Right lung (tissue), 10 donors: ENCODE data around the gene IFFO2. TPM values are rescaled to one million over a fixed set of nuclear protein-coding genes. Genes with fewer than 3 reads are reported as not detected.

ENCODE experiments used
- DNase-seq, 2 donors: peaks; one replicate each; pipeline ENCODE4 v3.0.0-alpha.2; 2013
- long read RNA-seq, 8 donors: transcript quantifications; one replicate each; lab custom pipeline, GENCODE V29; 2026
- polyA plus RNA-seq, 5 donors: library from polyadenylated mRNA; unstranded; fragments of 120-200 nt; gene quantifications; one replicate each; pipeline versions ENCODE4 v1.2.1 to v1.2.3, GENCODE V29; 2013; ENCODE audit warnings: inconsistent platforms in 1 of 5, low replicate concordance in 1 of 5; ENCODE audit not compliant: insufficient read length in 5 of 5, insufficient read depth in 1 of 5

IFFO2 gene
- 10 to 100 TPM; 13.2 to 25.7 (median 20.4) TPM for polyA plus RNA-seq
- long read RNA-seq, donor 1, full-length matches to known transcripts = 5 of 5 reads
- long read RNA-seq, donor 1, partial matches to known transcripts = 0 of 5 reads
- long read RNA-seq, donor 1, other reads (novel, unspliced or antisense) = 0 of 5 reads
- long read RNA-seq, donor 2, full-length matches to known transcripts = 1 of 1 reads
- long read RNA-seq, donor 2, partial matches to known transcripts = 0 of 1 reads
- long read RNA-seq, donor 2, other reads (novel, unspliced or antisense) = 0 of 1 reads
- long read RNA-seq, donor 3, partial matches to known transcripts = 13 of 13 reads
- long read RNA-seq, donor 3, other reads (novel, unspliced or antisense) = 0 of 13 reads
- long read RNA-seq, donor 4, full-length matches to known transcripts = 2 of 2 reads
- long read RNA-seq, donor 4, partial matches to known transcripts = 0 of 2 reads
- long read RNA-seq, donor 4, other reads (novel, unspliced or antisense) = 0 of 2 reads
- long read RNA-seq, donor 5, full-length matches to known transcripts = 2 of 2 reads
- long read RNA-seq, donor 5, partial matches to known transcripts = 0 of 2 reads
- long read RNA-seq, donor 5, other reads (novel, unspliced or antisense) = 0 of 2 reads
- long read RNA-seq, donor 6, full-length matches to known transcripts = 7 of 7 reads
- long read RNA-seq, donor 6, partial matches to known transcripts = 0 of 7 reads
- long read RNA-seq, donor 6, other reads (novel, unspliced or antisense) = 0 of 7 reads
- long read RNA-seq, donor 7, full-length matches to known transcripts = 1 of 1 reads
- long read RNA-seq, donor 7, partial matches to known transcripts = 0 of 1 reads
- long read RNA-seq, donor 7, other reads (novel, unspliced or antisense) = 0 of 1 reads
- long read RNA-seq, donor 8 = 0 reads

GRCh38 chr1:18956193-18957135 lies at the start of gene IFFO2:
Gene IFFO2 (minus strand): TSS chr1:18956676. CDS start chr1:18956332, 344 bp downstream.
- peak; percentile 96 for DNase-seq

GRCh38 chr1:19006000-19006399 lies 49.5 kb upstream of the IFFO2 start:
- no peak for DNase-seq

- no peak for DNase-seq
Observed at GRCh38 chr1:19003371-19004290, 47.2 kb upstream of the IFFO2 start.

DNA sequence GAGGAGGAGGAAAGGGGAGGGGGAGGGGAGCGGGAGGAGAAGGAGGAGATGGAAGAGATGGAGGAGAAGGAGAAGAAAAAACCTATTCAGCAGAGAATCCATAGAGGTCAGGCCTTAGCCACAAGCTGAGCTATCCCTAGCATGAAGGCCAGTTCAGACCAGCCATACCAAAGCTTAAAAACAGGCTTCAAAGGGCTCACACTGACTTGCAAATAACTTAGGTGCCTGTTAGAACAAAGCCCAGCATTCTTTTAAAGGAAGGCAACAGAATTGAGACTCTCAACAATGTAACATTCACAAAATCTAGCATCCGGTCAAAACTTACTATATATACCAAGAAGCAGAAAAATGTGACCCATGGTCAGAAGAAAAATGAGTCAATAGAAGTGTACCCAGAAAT lies 43.6 kb upstream of the IFFO2 start:
- no peak for DNase-seq

DNA sequence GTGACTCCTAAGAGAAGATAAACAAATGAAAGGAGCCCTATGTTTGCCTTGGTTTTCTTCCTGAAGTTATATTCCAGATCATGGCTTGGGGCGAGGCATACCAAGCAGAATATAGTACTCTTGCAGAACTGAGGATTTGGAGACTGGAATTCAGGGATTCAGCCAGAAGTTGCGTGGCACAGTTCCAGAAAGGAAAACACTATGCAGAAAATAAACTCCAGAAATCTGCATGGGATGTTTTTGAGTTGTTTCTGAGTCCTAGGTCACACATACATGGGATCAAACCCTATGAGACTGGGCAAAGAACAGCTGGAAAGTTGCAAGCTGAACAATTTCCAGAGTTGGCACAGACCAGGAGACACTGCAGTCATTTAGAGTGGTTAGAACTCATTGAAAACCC lies 42.9 kb upstream of the IFFO2 start:
- peak; percentile 56 to 61 for DNase-seq

- DNase-seq = no peak
Observed at GRCh38 chr1:18998016-18998724, 41.7 kb upstream of the IFFO2 start.

DNA sequence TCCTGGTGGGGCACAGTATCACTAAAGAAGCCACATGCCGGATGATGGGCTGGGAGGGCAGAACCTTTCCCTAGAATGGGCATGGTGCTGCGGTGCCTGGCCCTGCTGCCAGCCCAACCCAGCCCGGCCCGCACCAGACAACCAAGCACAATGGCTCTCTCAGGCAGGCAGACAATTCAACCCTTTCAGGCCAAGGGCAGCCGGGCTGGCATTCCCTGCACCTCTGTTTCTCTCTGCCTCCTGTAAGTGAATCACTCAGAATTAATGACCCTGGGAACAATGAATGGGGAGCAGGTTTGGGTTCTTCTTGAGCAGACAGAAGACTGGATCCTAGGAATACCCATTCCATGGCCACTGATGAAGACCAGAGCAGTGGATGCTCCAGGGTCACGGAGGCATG lies 41.0 kb upstream of the IFFO2 start:
- DNase-seq = no peak

DNA sequence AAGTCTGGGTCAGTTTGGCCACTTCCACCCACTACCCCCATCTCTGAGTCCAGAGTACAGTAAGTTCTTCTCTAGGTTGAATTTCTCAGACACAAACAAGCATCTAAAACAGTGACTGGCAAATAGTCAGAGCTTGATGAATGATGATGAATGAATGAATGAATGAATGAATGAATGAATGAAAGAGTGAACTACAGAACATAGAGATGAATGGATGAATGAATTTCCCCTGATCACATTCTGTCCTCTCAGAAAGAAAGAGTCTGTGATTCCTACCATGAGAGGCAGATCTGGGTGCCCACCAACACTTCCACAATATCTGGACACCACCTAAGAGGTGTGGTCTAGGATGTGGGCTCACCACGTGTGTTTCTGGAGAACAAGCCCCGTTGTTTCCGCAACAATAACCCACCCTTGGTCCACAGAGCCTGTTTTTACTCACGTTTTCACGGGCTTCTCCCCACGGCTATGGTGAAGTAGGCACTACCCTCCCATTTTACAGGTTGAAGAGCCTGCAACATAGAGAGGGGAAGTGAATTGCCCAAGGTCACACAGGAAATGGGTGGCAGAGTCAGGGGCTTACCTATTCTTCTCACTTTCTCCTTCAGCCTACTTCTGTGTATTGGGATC lies 40.2 kb upstream of the IFFO2 start:
- DNase-seq = no peak

DNA sequence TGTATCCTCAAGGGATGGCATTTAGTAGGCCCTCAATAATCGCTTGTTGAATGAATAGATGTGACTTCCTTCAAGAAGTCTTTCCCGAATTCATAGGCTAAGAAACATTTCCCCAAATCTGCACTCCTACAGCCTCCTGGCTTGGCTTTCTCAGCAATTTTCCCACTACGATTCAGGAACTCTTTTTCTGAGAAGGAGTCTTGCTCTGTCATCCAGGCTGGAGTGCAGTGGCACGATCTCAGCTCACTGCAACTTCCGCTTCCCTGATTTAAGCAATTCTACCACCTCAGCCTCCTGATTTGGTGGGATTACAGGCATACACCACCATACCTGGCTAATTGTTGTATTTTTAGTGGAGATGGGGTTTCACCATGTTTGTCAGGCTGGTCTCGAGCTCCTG lies 37.9 kb upstream of the IFFO2 start:
- no peak for DNase-seq

DNA sequence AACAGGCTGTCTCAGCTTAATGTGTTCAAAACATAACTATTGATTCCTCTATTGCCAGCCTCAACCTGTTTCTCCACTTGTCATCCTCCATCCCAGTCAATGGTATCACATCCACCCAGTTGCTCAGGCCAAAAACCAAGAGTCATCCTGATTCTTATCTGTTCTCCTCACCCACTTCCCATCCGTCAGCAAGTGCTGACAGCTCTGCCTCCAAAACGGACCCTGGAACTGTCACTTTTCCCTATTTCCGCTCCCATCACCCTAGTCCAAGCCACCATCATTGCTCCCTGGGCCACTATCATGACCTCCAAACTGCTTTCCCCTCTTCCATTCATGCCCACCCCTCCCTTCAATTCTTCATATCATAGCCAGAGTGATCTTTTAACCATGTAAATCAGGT lies 36.2 kb upstream of the IFFO2 start:
- DNase-seq = no peak

DNA sequence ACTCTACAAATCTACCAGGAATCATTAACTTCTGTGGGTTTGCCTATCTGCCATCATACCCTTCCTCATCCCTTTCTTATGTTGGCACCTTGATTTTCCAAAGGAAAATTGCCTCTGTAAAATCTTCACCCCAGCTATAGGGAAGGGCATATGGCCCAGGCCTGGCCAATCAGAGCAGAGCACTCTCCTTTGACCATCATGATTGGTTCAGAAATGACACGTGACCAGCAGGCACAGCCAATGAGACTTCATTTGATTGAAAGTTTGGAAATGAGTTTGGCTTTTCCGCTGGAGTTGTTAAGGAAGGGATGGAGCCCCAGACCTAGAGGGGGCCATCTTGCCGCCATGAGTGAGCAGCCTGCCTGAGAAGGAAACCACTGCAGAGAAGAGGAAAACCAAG lies 35.1 kb upstream of the IFFO2 start:
- no peak for DNase-seq

DNA sequence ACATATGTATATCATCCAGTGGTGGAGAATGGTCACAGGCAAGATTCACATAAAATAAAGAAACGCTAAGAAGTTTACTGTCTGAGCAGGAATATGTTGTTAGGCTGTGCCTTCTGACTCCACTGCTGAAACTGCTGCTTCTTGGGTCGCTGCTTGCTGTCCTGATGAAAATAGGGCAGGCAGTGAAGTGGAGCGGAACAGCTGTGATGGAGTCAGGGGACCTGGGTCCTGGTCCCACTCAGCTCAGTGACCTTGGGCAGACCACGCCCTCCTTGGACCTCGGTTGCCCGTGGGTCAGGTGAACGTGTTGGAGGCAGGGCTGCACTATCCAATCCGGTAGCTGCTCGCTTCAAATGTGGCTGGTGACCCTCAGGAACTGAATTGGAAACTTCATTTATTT lies 33.4 kb upstream of the IFFO2 start:
- DNase-seq = no peak

GRCh38 chr1:18989176-18989799 lies 32.8 kb upstream of the IFFO2 start:
- DNase-seq = no peak

- no peak for DNase-seq
Observed at GRCh38 chr1:18981242-18981641, 24.8 kb upstream of the IFFO2 start.

DNA sequence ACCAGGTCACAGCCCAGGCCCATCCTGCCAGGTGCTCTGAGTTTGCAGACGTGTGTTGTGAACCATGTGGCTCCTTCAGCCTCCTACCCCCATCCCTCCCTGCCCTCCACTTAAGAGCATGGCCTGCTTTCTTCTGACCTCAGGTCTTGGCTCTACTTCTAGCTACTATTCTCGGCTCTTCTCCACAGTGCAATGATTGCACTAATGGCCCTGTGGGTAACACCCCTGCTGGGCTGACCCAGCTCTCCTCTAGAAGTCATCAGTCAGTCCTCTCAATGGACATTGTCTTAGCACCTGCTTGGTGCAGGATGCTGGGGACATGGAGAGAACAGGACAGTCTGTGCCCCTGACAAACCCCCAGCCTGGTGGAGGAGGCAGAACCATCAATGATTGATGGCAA lies 22.2 kb upstream of the IFFO2 start:
- no peak for DNase-seq

GRCh38 chr1:18977428-18977827 lies 21.0 kb upstream of the IFFO2 start:
- DNase-seq = no peak

DNA sequence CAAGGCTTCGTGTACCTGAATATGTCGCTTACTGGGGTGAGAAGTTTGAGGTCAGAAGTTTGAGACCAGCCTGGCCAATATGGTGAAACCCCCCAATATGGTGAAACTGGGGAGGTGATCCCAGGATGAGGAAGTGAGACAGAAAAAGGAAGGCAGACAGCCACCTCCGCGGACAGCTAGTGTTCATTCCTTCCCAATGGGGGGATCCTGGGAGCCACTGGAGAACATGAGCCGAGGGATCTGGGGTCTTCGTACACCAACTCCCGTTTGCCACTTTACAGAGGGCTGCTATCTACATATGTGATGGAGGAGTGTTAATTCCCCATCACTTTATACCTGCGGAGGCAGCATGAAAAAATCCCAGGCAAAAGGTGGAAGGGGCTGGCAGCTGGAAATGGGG lies 19.6 kb upstream of the IFFO2 start:
- DNase-seq = no peak

DNA sequence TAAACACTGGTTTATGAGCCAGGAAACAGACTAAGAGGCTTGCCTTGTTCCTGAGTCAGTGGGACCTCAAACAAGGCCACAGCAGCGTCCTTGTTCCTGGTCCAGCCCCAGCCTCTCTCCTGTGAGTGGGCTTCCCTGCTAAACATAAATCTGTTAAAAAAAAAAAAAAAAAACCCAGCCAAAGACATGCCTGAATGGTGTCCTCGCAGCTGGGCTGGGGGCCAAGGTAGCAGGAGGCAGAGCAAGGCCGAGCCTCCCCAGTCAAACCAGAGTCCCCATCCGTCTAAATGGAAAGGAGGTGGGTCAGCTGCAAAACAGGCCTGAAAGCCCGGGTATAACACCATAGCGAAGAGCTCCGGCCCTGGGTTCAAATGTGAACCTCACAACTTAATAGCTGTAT lies 18.1 kb upstream of the IFFO2 start:
- no peak for DNase-seq

DNA sequence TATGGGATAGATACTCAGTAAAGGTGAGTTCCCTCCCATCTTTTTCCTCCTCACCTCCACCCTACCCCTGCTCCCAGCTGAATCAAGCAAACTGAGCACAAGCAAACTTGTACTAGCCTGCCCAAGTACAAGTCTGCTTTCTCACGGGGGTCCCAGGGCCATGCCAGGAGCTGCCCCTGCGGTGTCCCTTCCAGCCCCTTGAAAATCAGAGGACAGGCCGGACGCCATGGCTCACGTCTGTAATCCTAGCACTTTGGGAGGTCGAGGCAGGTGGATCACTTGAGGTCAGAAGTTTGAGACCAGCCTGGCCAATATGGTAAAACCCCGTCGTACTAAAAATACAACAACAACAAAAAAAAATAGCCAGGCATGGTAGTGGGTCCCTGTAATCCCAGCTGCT lies 17.5 kb upstream of the IFFO2 start:
- DNase-seq = no peak
